Osteoblast (primary cell): Measurements from ENCODE around the gene BCL2. TPM values are rescaled to one million over a fixed set of nuclear protein-coding genes. Genes with fewer than 3 reads are reported as not detected.

Source experiments
- DNase-seq: peaks from one replicate; pipeline ENCODE4 v3.0.0; 2011; ENCODE audit warnings: low spot score, mixed read lengths; ENCODE audit not compliant: insufficient read length; ENCODE audit errors: missing footprints
- H2AFZ ChIP-seq: 2 replicates; pipeline ENCODE4 v1.6.0; 2011; ENCODE audit warnings: mild to moderate bottlenecking, low read length
- H3K27ac ChIP-seq: 2 replicates; pipeline ENCODE4 v1.5.1; 2011; ENCODE audit warnings: mild to moderate bottlenecking, low read depth, low read length, moderate library complexity
- H3K27me3 ChIP-seq: 2 replicates; pipeline ENCODE4 v1.6.0; 2012; ENCODE audit warnings: mild to moderate bottlenecking, control low read depth, inconsistent platforms, low read length, moderate library complexity; ENCODE audit not compliant: insufficient read depth
- H3K36me3 ChIP-seq: 2 replicates; pipeline ENCODE4 v1.5.1; 2011; ENCODE audit warnings: mild to moderate bottlenecking, low read length, control low read depth, moderate library complexity; ENCODE audit not compliant: insufficient read depth
- H3K4me1 ChIP-seq: 2 replicates; pipeline ENCODE4 v1.5.1; 2011; ENCODE audit warnings: mild to moderate bottlenecking, low read length, control low read depth, moderate library complexity; ENCODE audit not compliant: insufficient read depth
- H3K4me2 ChIP-seq: 2 replicates; pipeline ENCODE4 v1.6.0; 2011; ENCODE audit warnings: mild to moderate bottlenecking, low read length; ENCODE audit not compliant: insufficient read depth
- H3K4me3 ChIP-seq: fragments of 200-600 bp; sonication (generic); 3 replicates; pipeline ENCODE4 v1.5.1; 2012; ENCODE audit warnings: mild to moderate bottlenecking, low read length, inconsistent platforms; ENCODE audit not compliant: insufficient read depth
- H3K79me2 ChIP-seq: 2 replicates; pipeline ENCODE4 v1.6.0; 2012; ENCODE audit warnings: mild to moderate bottlenecking, low read length, control low read depth, inconsistent platforms; ENCODE audit not compliant: insufficient read depth
- H3K9me3 ChIP-seq: 2 replicates; pipeline ENCODE4 v1.5.1; 2011; ENCODE audit warnings: low read depth, low read length, control low read depth
- H4K20me1 ChIP-seq: 2 replicates; pipeline ENCODE4 v1.6.0; 2012; ENCODE audit warnings: mild to moderate bottlenecking, low read length, control low read depth; ENCODE audit not compliant: insufficient read depth
- CTCF ChIP-seq: IDR thresholded peaks from 2 replicates; pipeline ENCODE4 v1.5.1; 2011; ENCODE audit warnings: mild to moderate bottlenecking, low read depth, low read length, moderate library complexity; ENCODE audit errors: extremely low read depth
- total RNA-seq: library from RNA; depleted of rRNA; stranded (reverse); fragments of >200 nt; gene quantifications from 2 replicates; pipeline ENCODE4 v1.2.3, GENCODE V29; 2012

BCL2 gene
- total RNA-seq, 1 donor = 11.9 TPM

GRCh38 chr18:63173983-63174382, 145.6 kb downstream of the BCL2 start:
- no peak overlapping the region for H3K4me3 ChIP-seq
- H3K27me3 ChIP-seq = peaks cover 4% of the 10 kb centered on the region
- no peak overlapping the region for H3K27ac ChIP-seq
- no peaks in the 10 kb centered on the region for H3K9me3 ChIP-seq
- H3K4me2 ChIP-seq = no peak overlapping the region
- no peak for DNase-seq
- TF ChIP-seq CTCF = no peak
- H2AFZ ChIP-seq = no peak overlapping the region
- H4K20me1 ChIP-seq = no peaks in the 10 kb centered on the region
- H3K79me2 ChIP-seq = no peaks in the 10 kb centered on the region
- H3K36me3 ChIP-seq = no peaks in the 10 kb centered on the region
- no peaks in the 10 kb centered on the region for H3K4me1 ChIP-seq

- Histone ChIP-seq H3K9me3 (no peaks in the 10 kb centered on the region), H3K27ac (no peak overlapping the region), H3K4me3 (no peak overlapping the region), H4K20me1 (no peaks in the 10 kb centered on the region), H3K4me1 (no peaks in the 10 kb centered on the region), H3K4me2 (no peak overlapping the region), H3K79me2 (no peaks in the 10 kb centered on the region), H2AFZ (no peak overlapping the region), H3K27me3 (no peaks in the 10 kb centered on the region), H3K36me3 (no peaks in the 10 kb centered on the region)
- no peak for TF ChIP-seq CTCF
- DNase-seq = no peak
These were observed 149.7 kb downstream of the BCL2 start for GRCh38 chr18:63169853-63170252.

- H3K4me3 ChIP-seq = no peak overlapping the region
- H3K27me3 ChIP-seq = no peaks in the 10 kb centered on the region
- DNase-seq = no peak
- no peaks in the 10 kb centered on the region for H3K79me2 ChIP-seq
- no peaks in the 10 kb centered on the region for H3K4me1 ChIP-seq
- H3K4me2 ChIP-seq = no peak overlapping the region
- H3K27ac ChIP-seq = no peak overlapping the region
- no peak for TF ChIP-seq CTCF
- H2AFZ ChIP-seq = no peak overlapping the region
- no peaks in the 10 kb centered on the region for H3K9me3 ChIP-seq
- H4K20me1 ChIP-seq = no peaks in the 10 kb centered on the region
- H3K36me3 ChIP-seq = no peaks in the 10 kb centered on the region
These were observed 151.3 kb downstream of the BCL2 start for GRCh38 chr18:63168287-63168686.

GRCh38 chr18:63166142-63166541, 153.4 kb downstream of the BCL2 start:
- Histone ChIP-seq H3K27me3 (no peaks in the 10 kb centered on the region), H3K36me3 (no peaks in the 10 kb centered on the region), H3K4me2 (no peak overlapping the region), H3K4me3 (no peak overlapping the region), H4K20me1 (no peaks in the 10 kb centered on the region), H3K4me1 (peaks cover 13% of the 10 kb centered on the region), H3K27ac (no peak overlapping the region), H2AFZ (no peak overlapping the region), H3K9me3 (no peaks in the 10 kb centered on the region), H3K79me2 (no peaks in the 10 kb centered on the region)
- no peak for DNase-seq
- TF ChIP-seq CTCF = no peak
